OCI-LY7 (cell line): ENCODE data around the gene TPM2. TPM values are rescaled to one million over a fixed set of nuclear protein-coding genes. Genes with fewer than 3 reads are reported as not detected.
A peak's percentile ranks its signal among the peaks of the same experiment; 100 is the strongest.

Experiments used
- BruUV-seq: library from RNA; stranded (reverse); fragments of 400-500 nt; replicated peaks from 2 replicates; lab custom pipeline; 2021; lab: Mats Ljungman, UMichigan
- CTCF ChIA-PET: fragments of 300-600 bp; sonication (Branson Sonifier 250); formaldehyde crosslinking; loops from one replicate; lab custom pipeline; 2022; ENCODE audit warnings: antibody characterized with exemption; ENCODE audit not compliant: unreplicated experiment; lab: Charles Lee
- POLR2A ChIA-PET: fragments of 300-600 bp; sonication (Branson Sonifier 250); formaldehyde crosslinking; loops from one replicate; lab custom pipeline; 2022; ENCODE audit warnings: antibody characterized with exemption; lab: Charles Lee
- DNase-seq: peaks from one replicate; pipeline ENCODE4 v3.0.0-alpha.2; 2015; ENCODE audit warnings: low spot score
- H2AFZ ChIP-seq: fragments of 200-600 bp; sonication (generic), shearing (Covaris generic); 2 replicates; pipeline ENCODE4 v1.6.1; 2014; ENCODE audit warnings: mild to moderate bottlenecking, antibody characterized with exemption, low read length, moderate library complexity
- H3K27ac ChIP-seq: fragments of 200-600 bp; sonication (generic); 2 replicates; pipeline ENCODE4 v1.5.1; 2014; ENCODE audit warnings: mixed run types, low read depth, mild to moderate bottlenecking, moderate library complexity, low read length, inconsistent platforms; ENCODE audit not compliant: poor library complexity, severe bottlenecking
- H3K36me3 ChIP-seq: fragments of 200-600 bp; sonication (generic); 2 replicates; pipeline ENCODE4 v1.6.1; 2014; ENCODE audit warnings: mild to moderate bottlenecking, antibody characterized with exemption, low read length, moderate library complexity, mixed read lengths; ENCODE audit not compliant: insufficient read depth
- H3K4me1 ChIP-seq: fragments of 200-600 bp; sonication (generic); 2 replicates; pipeline ENCODE4 v1.5.1; 2014; ENCODE audit warnings: mild to moderate bottlenecking, low read length; ENCODE audit not compliant: insufficient read depth, poor library complexity, severe bottlenecking
- H3K4me2 ChIP-seq: fragments of 200-600 bp; sonication (generic); 2 replicates; pipeline ENCODE4 v1.6.1; 2014; ENCODE audit warnings: mild to moderate bottlenecking, low read length
- H3K4me3 ChIP-seq: fragments of 200-600 bp; sonication (generic); 2 replicates; pipeline ENCODE4 v1.5.1; 2014; ENCODE audit warnings: mild to moderate bottlenecking, low read depth, low read length; ENCODE audit not compliant: poor library complexity, severe bottlenecking
- H3K79me2 ChIP-seq: fragments of 200-600 bp; sonication (generic); 2 replicates; pipeline ENCODE4 v1.6.1; 2016; ENCODE audit warnings: low read depth, mild to moderate bottlenecking, low read length, moderate library complexity, mixed read lengths; ENCODE audit not compliant: insufficient read depth
- H3K9me2 ChIP-seq: fragments of 200-600 bp; sonication (generic); 2 replicates; pipeline ENCODE4 v1.6.1; 2016; ENCODE audit warnings: mild to moderate bottlenecking, low read length, mixed read lengths; ENCODE audit not compliant: insufficient read depth
- H3K9me3 ChIP-seq: fragments of 200-600 bp; sonication (generic); 2 replicates; pipeline ENCODE4 v1.6.1; 2014; ENCODE audit warnings: mild to moderate bottlenecking, mixed run types, low read length, mixed read lengths
- H4K20me1 ChIP-seq: fragments of 200-600 bp; sonication (generic); 2 replicates; pipeline ENCODE4 v1.6.1; 2014; ENCODE audit warnings: mild to moderate bottlenecking, antibody characterized with exemption, low read length, moderate library complexity, mixed read lengths; ENCODE audit not compliant: insufficient read depth
- CTCF ChIP-seq: fragments of 200-600 bp; sonication (generic); conservative IDR thresholded peaks from 2 replicates; pipeline ENCODE4 v1.5.1; 2014; ENCODE audit warnings: mild to moderate bottlenecking, antibody characterized with exemption, low read length, moderate library complexity, mixed read lengths
- EZH2phosphoT487 ChIP-seq: fragments of 200-600 bp; sonication (generic); IDR thresholded peaks from 2 replicates; pipeline ENCODE4 v1.6.1; 2018; ENCODE audit warnings: low read depth, borderline replicate concordance, mild to moderate bottlenecking, mixed run types, antibody characterized with exemption, low read length, moderate library complexity, mixed read lengths
- intact Hi-C: fragments of 100-400 bp; cut with micrococcal nuclease; formaldehyde crosslinking; loops from one replicate; pipeline ENCODE4 v1.10.0; 2022; ENCODE audit not compliant: unreplicated experiment
- total RNA-seq, 2 experiments: library from RNA; depleted of rRNA in 1 of 2; stranded (reverse); fragments of >200 nt in 1 of 2; shearing (Covaris generic) in 1 of 2; gene quantifications; 2 replicates each; pipeline ENCODE4 v1.2.3, GENCODE V29; 2014 to 2022

The TPM2 gene
- total RNA-seq, 2 experiments from 2014 or later = 2.5 TPM; not detected in 1

DNA sequence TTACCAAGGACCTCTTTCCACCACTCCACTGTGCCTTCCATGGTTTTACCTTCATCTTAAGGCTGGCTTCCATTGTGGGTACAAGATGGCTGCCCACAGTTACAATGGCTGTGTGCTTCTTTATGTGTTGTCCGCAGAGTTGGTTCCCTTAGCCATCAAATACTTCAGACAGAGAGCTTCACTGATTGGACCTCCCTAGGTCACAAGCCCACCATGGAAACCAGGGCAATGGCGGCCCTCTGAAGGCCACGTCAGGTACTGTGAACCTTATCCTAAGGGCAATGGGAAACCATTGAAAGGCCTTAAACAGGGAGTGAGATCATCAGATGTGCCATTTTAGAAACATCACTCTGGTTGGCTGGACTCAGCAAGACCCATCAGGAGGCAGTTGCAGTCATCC is 21.8 kb downstream of the TPM2 start:
- H3K9me2 ChIP-seq = no peaks in the 10 kb centered on the region
- intact Hi-C loops = no loop called here
- no peak for TF ChIP-seq EZH2phosphoT487
- TF ChIP-seq CTCF = no peak
- ChIA-PET POLR2A (interaction anchor here (0.7 kb wide), 1 partner anchor 22 kb away, joined by 5 read pairs; no protein-coding TSS in a partner anchor), CTCF (no interaction called here)
- no peak overlapping the region for H3K4me2 ChIP-seq
- H3K4me3 ChIP-seq = no peak overlapping the region
- H3K9me3 ChIP-seq = no peaks in the 10 kb centered on the region
- H3K4me1 ChIP-seq = peaks cover 31% of the 10 kb centered on the region
- peaks cover 5% of the 10 kb centered on the region for H3K36me3 ChIP-seq
- no TSS peak for BruUV-seq
- DNase-seq = no peak
- no peaks in the 10 kb centered on the region for H4K20me1 ChIP-seq
- H3K79me2 ChIP-seq = peaks cover 13% of the 10 kb centered on the region; the same call in 1 of the 2 replicates
- H3K27ac ChIP-seq = no peak overlapping the region
- H2AFZ ChIP-seq = no peak overlapping the region

DNA sequence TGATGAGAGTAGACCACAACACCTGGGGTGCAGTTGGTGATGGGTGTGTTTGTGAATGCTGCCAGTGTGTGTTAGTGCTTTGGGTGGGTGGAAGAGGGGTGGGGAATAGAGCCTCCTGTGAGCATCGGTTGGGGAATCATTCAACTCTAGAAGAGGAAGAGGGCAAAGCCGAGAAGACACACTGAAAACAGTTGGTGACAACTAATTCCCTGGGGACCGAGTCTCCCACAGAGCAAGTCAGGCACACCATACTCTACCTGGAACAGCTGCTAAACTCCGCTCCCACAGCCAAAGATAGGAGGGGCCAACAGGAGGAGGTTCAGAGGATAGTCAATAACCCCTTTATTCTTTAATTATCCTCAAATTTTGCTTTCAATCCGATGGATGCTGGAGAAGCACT is 23.2 kb downstream of the TPM2 start:
- peaks cover 14% of the 10 kb centered on the region; the same call in 1 of the 2 replicates for H3K79me2 ChIP-seq
- H3K27ac ChIP-seq = no peak overlapping the region
- H2AFZ ChIP-seq = no peak overlapping the region
- H3K4me1 ChIP-seq = peaks cover 45% of the 10 kb centered on the region
- no peaks in the 10 kb centered on the region for H3K9me2 ChIP-seq
- no TSS peak for BruUV-seq
- TF ChIP-seq CTCF = no peak
- TF ChIP-seq EZH2phosphoT487 = no peak
- H3K9me3 ChIP-seq = no peaks in the 10 kb centered on the region
- peak; percentile 53 for DNase-seq
- peak overlapping the region; percentile 99 for H3K4me2 ChIP-seq
- POLR2A ChIA-PET = interaction anchor here (0.7 to 3.4 kb wide), 5 partner anchors 19 to 1744 kb away, joined by 3 to 27 read pairs (median 5); no protein-coding TSS in a partner anchor
- intact Hi-C loops = no loop called here
- peak overlapping the region; percentile 1 for H3K4me3 ChIP-seq
- CTCF ChIA-PET = no interaction called here
- H4K20me1 ChIP-seq = no peaks in the 10 kb centered on the region
- peaks cover 19% of the 10 kb centered on the region for H3K36me3 ChIP-seq

DNA sequence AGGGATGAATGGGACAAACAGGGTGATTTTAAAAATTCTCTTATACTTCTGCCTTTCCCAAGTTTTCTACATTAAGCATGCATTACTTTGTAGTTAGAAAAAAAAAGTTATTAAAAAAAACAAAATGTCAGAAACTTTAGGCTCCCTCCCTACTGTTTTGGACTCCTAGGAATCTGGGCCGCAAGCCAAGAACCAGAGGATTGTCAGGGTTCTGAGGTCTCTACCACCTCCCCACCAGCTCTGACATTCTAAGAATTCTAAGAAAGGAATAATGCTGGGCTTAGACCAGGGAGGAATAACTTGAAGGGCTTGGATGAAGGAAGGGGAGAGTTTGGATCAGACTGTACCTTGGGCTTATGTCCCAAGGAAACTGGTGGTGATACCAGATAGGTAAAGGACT is 23.7 kb downstream of the TPM2 start:
- intact Hi-C loops = no loop called here
- no peaks in the 10 kb centered on the region for H3K9me3 ChIP-seq
- POLR2A ChIA-PET = interaction anchor here (0.7 to 3.4 kb wide), 10 partner anchors 8 to 1744 kb away, joined by 3 to 27 read pairs (median 9); partner anchors contain the start of genes CA9 and SIT1

More for the DNA sequence above, 23.7 kb downstream of the TPM2 start:
- peaks cover 50% of the 10 kb centered on the region for H3K4me1 ChIP-seq
- no peaks in the 10 kb centered on the region for H3K9me2 ChIP-seq
- H4K20me1 ChIP-seq = no peaks in the 10 kb centered on the region
- no peak overlapping the region for H3K27ac ChIP-seq
- peaks cover 24% of the 10 kb centered on the region for H3K36me3 ChIP-seq
- TF ChIP-seq CTCF (no peak), EZH2phosphoT487 (no peak)
- BruUV-seq = no TSS peak
- peak overlapping the region; percentile 1 for H3K4me3 ChIP-seq
- no peak for DNase-seq
- H3K4me2 ChIP-seq = peak overlapping the region; percentile 99
- no peak overlapping the region for H2AFZ ChIP-seq
- CTCF ChIA-PET = interaction anchor here (2.0 kb wide), 1 partner anchor 62 kb away, joined by 13 read pairs; no protein-coding TSS in a partner anchor
- peaks cover 14% of the 10 kb centered on the region; the same call in 1 of the 2 replicates for H3K79me2 ChIP-seq
